GM20000 (cell line): ENCODE results near the gene RUNX1.

Experiments
- DNase-seq: peaks from one replicate; pipeline ENCODE4 v3.0.0; 2012; ENCODE audit warnings: low spot score
- CTCF ChIP-seq: IDR thresholded peaks from 2 replicates; pipeline ENCODE4 v1.5.1; 2012; ENCODE audit warnings: mild to moderate bottlenecking, control low read depth; ENCODE audit errors: extremely low read depth, missing control alignments

RUNX1 gene

GRCh38 chr21:34934350-34934749, 114.8 kb downstream of the RUNX1 start:
- no peak for DNase-seq
- no peak for TF ChIP-seq CTCF

GRCh38 chr21:34933609-34934335, 115.3 kb downstream of the RUNX1 start:
- peak; percentile 43 for DNase-seq
- no peak for TF ChIP-seq CTCF

GRCh38 chr21:34932233-34932632, 116.9 kb downstream of the RUNX1 start:
- TF ChIP-seq CTCF: no peak
- no peak for DNase-seq

- DNase-seq: no peak
- no peak for TF ChIP-seq CTCF
Measured at GRCh38 chr21:34930971-34931370, 118.1 kb downstream of the RUNX1 start.

GRCh38 chr21:34928637-34929036, 120.5 kb downstream of the RUNX1 start:
- no peak for DNase-seq

GRCh38 chr21:34927992-34928391, 121.1 kb downstream of the RUNX1 start:
- no peak for DNase-seq
- no peak for TF ChIP-seq CTCF

More at GRCh38 chr21:34928637-34929036, 120.5 kb downstream of the RUNX1 start:
- no peak for TF ChIP-seq CTCF

- DNase-seq: no peak
Measured at GRCh38 chr21:34926803-34927467, 122.2 kb downstream of the RUNX1 start.

More at GRCh38 chr21:34926803-34927467, 122.2 kb downstream of the RUNX1 start:
- no peak for TF ChIP-seq CTCF
